K562 (cell line): ENCODE data around the gene UBE2H. TPM values are rescaled to one million over a fixed set of nuclear protein-coding genes. Genes with fewer than 3 reads are reported as not detected.

ENCODE experiments used
- CBFB ChIP-seq: sonication (generic); formaldehyde crosslinking; IDR thresholded peaks from 2 replicates; pipeline ENCODE4 v1.4.0; 2020; ENCODE audit warnings: mild to moderate bottlenecking, missing genetic modification reagents
- DEAF1 ChIP-seq: fragments of 450-650 bp; formaldehyde crosslinking; IDR thresholded peaks from 2 replicates; pipeline ENCODE4 v1.4.0; 2020; ENCODE audit warnings: mild to moderate bottlenecking, moderate library complexity
- E2F5 ChIP-seq: sonication (generic); formaldehyde crosslinking; IDR thresholded peaks from 2 replicates; pipeline ENCODE4 v1.8.0; 2022; ENCODE audit warnings: mild to moderate bottlenecking, missing genetic modification reagents
- ETS2 ChIP-seq: IDR thresholded peaks from 2 replicates; pipeline ENCODE4 v1.6.1; 2016; ENCODE audit warnings: borderline replicate concordance, missing genetic modification characterization, mild to moderate bottlenecking, moderate library complexity, missing compliant biosample characterization; ENCODE audit not compliant: poor library complexity, severe bottlenecking
- FOXM1 ChIP-seq, 2 experiments: fragments of 450-650 bp in 1 of 2; sonication (generic) in 1 of 2; formaldehyde crosslinking in 1 of 2; IDR thresholded peaks; 2 replicates each; pipeline versions ENCODE4 v1.6.1 to v1.9.0; 2017 to 2022; ENCODE audit warnings: low read depth in 2 of 2, mild to moderate bottlenecking in 2 of 2, missing genetic modification reagents in 1 of 2, moderate library complexity in 1 of 2
- HCFC1 ChIP-seq: IDR thresholded peaks from 2 replicates; pipeline ENCODE4 v1.6.1; 2012; ENCODE audit warnings: low read depth, low read length, improper control_type of control experiment
- HDAC8 ChIP-seq: fragments of 450-650 bp; IDR thresholded peaks from 2 replicates; pipeline ENCODE4 v1.6.1; 2016; ENCODE audit warnings: mild to moderate bottlenecking, missing genetic modification characterization, moderate library complexity, missing compliant biosample characterization
- HSF4 ChIP-seq: fragments of 250-450 bp; sonication (Bioruptor Pico); IDR thresholded peaks from 2 replicates; pipeline ENCODE4 v2.1.2; 2022; ENCODE audit warnings: mild to moderate bottlenecking, moderate library complexity, borderline replicate concordance
- L3MBTL2 ChIP-seq: fragments of 450-650 bp; IDR thresholded peaks from 2 replicates; pipeline ENCODE4 v1.6.1; 2016; ENCODE audit warnings: mild to moderate bottlenecking, moderate library complexity
- MBD2 ChIP-seq: sonication (generic); IDR thresholded peaks from 2 replicates; pipeline ENCODE4 v1.6.1; 2016; ENCODE audit warnings: low read depth, borderline replicate concordance
- MTA3 ChIP-seq: fragments of 450-650 bp; formaldehyde crosslinking; IDR thresholded peaks from 2 replicates; pipeline ENCODE4 v1.6.1; 2017; ENCODE audit warnings: mild to moderate bottlenecking, borderline replicate concordance
- NONO ChIP-seq, 2 experiments: fragments of 200-400 bp in 1 of 2; fragments of 450-650 bp in 1 of 2; formaldehyde crosslinking in 1 of 2; IDR thresholded peaks; 2 replicates each; pipeline ENCODE4 v1.6.1; 2017; ENCODE audit warnings: low read depth in 2 of 2, mild to moderate bottlenecking in 2 of 2, moderate library complexity in 2 of 2, low read length in 1 of 2
- POLR2A ChIP-seq: fragments of 450-650 bp; conservative IDR thresholded peaks from 2 replicates; pipeline ENCODE4 v1.6.1; 2016
- POLR2AphosphoS5 ChIP-seq: IDR thresholded peaks from 2 replicates; pipeline ENCODE4 v1.6.1; 2011; ENCODE audit warnings: mild to moderate bottlenecking, low read depth, low read length, moderate library complexity; ENCODE audit not compliant: control insufficient read depth, insufficient read depth
- POLR2B ChIP-seq: fragments of 450-650 bp; IDR thresholded peaks from 2 replicates; pipeline ENCODE4 v1.6.1; 2018; ENCODE audit warnings: low read depth; ENCODE audit not compliant: partially characterized antibody
- SAP30 ChIP-seq: fragments of 200-600 bp; sonication (generic); IDR thresholded peaks from 2 replicates; pipeline ENCODE4 v1.6.1; 2012; ENCODE audit warnings: borderline replicate concordance, low read depth, mild to moderate bottlenecking, moderate library complexity, low read length, control low read depth, inconsistent platforms; ENCODE audit not compliant: insufficient read depth, poor library complexity, severe bottlenecking
- TEAD1 ChIP-seq, 2 experiments: fragments of 450-650 bp in 1 of 2; sonication (generic) in 1 of 2; formaldehyde crosslinking; IDR thresholded peaks; 2 replicates each; pipeline versions ENCODE4 v1.4.0 to v1.8.0; 2020 to 2022; ENCODE audit warnings: mild to moderate bottlenecking in 2 of 2, missing genetic modification reagents in 1 of 2
- YY1 ChIP-seq, 3 experiments: IDR thresholded peaks; 2 replicates each; pipeline ENCODE4 v1.6.1; 2011; ENCODE audit warnings: low read length in 2 of 3, mild to moderate bottlenecking in 2 of 3, moderate library complexity in 2 of 3, borderline replicate concordance in 1 of 3, control low read depth in 1 of 3, low read depth in 1 of 3; ENCODE audit not compliant: insufficient read depth in 3 of 3, insufficient replicate concordance in 2 of 3, control insufficient read depth in 1 of 3, insufficient read length in 1 of 3; ENCODE audit errors: extremely low read depth in 1 of 3
- ZKSCAN8 ChIP-seq: fragments of 200-800 bp; sonication (Bioruptor generic); IDR thresholded peaks from 2 replicates; pipeline ENCODE4 v1.6.1; 2016; ENCODE audit warnings: missing genetic modification characterization, missing compliant biosample characterization
- ZNF134 ChIP-seq: fragments of 250-450 bp; sonication (Bioruptor Pico); conservative IDR thresholded peaks from 2 replicates; pipeline ENCODE4 v1.4.0; 2020
- ZNF175 ChIP-seq: fragments of 200-800 bp; sonication (Bioruptor generic); IDR thresholded peaks from 2 replicates; pipeline ENCODE4 v1.6.1; 2016; ENCODE audit warnings: low read depth, mild to moderate bottlenecking, missing genetic modification characterization, missing compliant biosample characterization
- ZNF77 ChIP-seq: fragments of 250-450 bp; sonication (Bioruptor Pico); IDR thresholded peaks from 2 replicates; pipeline ENCODE4 v1.5.0; 2020
- ZNF830 ChIP-seq: fragments of 250-450 bp; sonication (Bioruptor Pico); IDR thresholded peaks from 2 replicates; pipeline ENCODE4 v1.5.0; 2021; ENCODE audit warnings: mild to moderate bottlenecking
- polyA plus RNA-seq, 8 experiments: library from polyadenylated mRNA; depleted of rRNA in 4 of 8; stranded (reverse) in 5 of 8; unstranded in 3 of 8; fragments of >200 nt; fragmentation: Nextera tagmentation in 2 of 8; fragmentation: Illumina TruSeq in 1 of 8; extraction: Ambion mirVana in 2 of 8; extraction: Trizol in 1 of 8; gene quantifications; 2 replicates each; pipeline versions ENCODE4 v1.2.1 to v1.2.3, GENCODE V29; 2011 to 2014; ENCODE audit warnings: inconsistent platforms in 1 of 8, missing spikeins in 1 of 8
- total RNA-seq, 7 experiments: library from RNA; depleted of rRNA in 6 of 7; stranded (reverse); fragments of >200 nt in 6 of 7; fragmentation: Illumina TruSeq in 2 of 7; extraction: Trizol in 2 of 7; gene quantifications; 2 replicates each; pipeline versions ENCODE4 v1.2.1 to v1.2.3, GENCODE V29; 2011 to 2021; ENCODE audit warnings: low replicate concordance in 1 of 7
- TF ChIP-seq, protein P1 (sequence below): sonication (generic); formaldehyde crosslinking; IDR thresholded peaks from 2 replicates; pipeline ENCODE4 v1.9.0; 2022; ENCODE audit warnings: mild to moderate bottlenecking, missing genetic modification reagents

UBE2H gene
- total and polyA plus RNA-seq, 9 of the 15 experiments (the other 6 are each of a cell fraction or from before 2014, with no cell fraction given) = 6.3 to 33.0 (median 13.3) TPM

GRCh38 chr7:129829737-129830631, 122.8 kb downstream of the UBE2H start (continued):
- TF ChIP-seq E2F5 (CRISPR knock-in tag) (no peak; the same call in 1 of the 2 replicates), NONO (IDR thresholded peaks at IDR 0.05; ENCODE audit: low read depth in 2 of 2, low read length in 1 of 2) (peak in 1 of 2 experiments; percentile 34; a peak in 1 of 4 replicates), ZNF830 (CRISPR knock-in tag) (no peak), ZKSCAN8 (no peak), ZNF175 (no peak), L3MBTL2 (peak; percentile 44), MBD2 (no peak), SAP30 (no peak), HCFC1 (no peak), HDAC8 (tag) (peak; percentile 50; the same call in 1 of the 2 replicates), ZNF77 (CRISPR knock-in tag) (no peak), ZNF134 (CRISPR knock-in tag) (no peak; the same call in 1 of the 2 replicates), POLR2B (peak; percentile 26), HSF4 (no peak), DEAF1 (CRISPR knock-in tag) (peak; percentile 84), POLR2AphosphoS5 (peak; percentile 49; the same call in 1 of the 2 replicates), YY1 (IDR thresholded peaks at IDR 0.05; ENCODE audit: borderline replicate concordance in 1 of 3, control insufficient read depth in 1 of 3, extremely low read depth in 1 of 3, insufficient read depth in 3 of 3, insufficient read length in 1 of 3, insufficient replicate concordance in 2 of 3, low read depth in 1 of 3, low read length in 2 of 3) (peak in 1 of 3 experiments; percentile 84), POLR2A (peak; percentile 43; the same call in 1 of the 2 replicates), FOXM1 (IDR thresholded peaks at IDR 0.05; ENCODE audit: low read depth) (no peak), FOXM1 (CRISPR knock-in tag; IDR thresholded peaks at IDR 0.05; ENCODE audit: low read depth) (no peak), MTA3 (no peak; the same call in 1 of the 2 replicates), CBFB (no peak), ETS2 (tag) (no peak), TEAD1 (CRISPR knock-in tag; IDR thresholded peaks at IDR 0.05) (peak in 1 of 2 experiments; percentile 58; a peak in 1 of 4 replicates)
- TF ChIP-seq, protein P1, sequence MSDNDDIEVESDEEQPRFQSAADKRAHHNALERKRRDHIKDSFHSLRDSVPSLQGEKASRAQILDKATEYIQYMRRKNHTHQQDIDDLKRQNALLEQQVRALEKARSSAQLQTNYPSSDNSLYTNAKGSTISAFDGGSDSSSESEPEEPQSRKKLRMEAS = no peak
